D341Med (cell line): ENCODE results near the gene PHLDA2.
"Not testable (repeated sequence)": the region's sequence is repeated elsewhere in the genome, so short reads cannot be mapped to it uniquely, and the experiment has no call there.

ENCODE experiments used
- DNase-seq: peaks from one replicate; pipeline ENCODE4 v3.0.0; 2012; ENCODE audit warnings: low spot score

The PHLDA2 gene

GRCh38 chr11:2945031-2945756, 16.0 kb upstream of the PHLDA2 start:
- no peak for DNase-seq

GRCh38 chr11:2944530-2944929, 15.3 kb upstream of the PHLDA2 start:
- DNase-seq, result no peak

GRCh38 chr11:2943711-2944118, 14.5 kb upstream of the PHLDA2 start:
- no peak for DNase-seq

GRCh38 chr11:2942872-2943710, 13.9 kb upstream of the PHLDA2 start:
- peak; percentile 31 for DNase-seq

GRCh38 chr11:2942447-2942846, 13.2 kb upstream of the PHLDA2 start:
- peak; percentile 14 for DNase-seq

- DNase-seq, result peak; percentile 38
Measured at GRCh38 chr11:2940921-2941821, 12.0 kb upstream of the PHLDA2 start.

- DNase-seq, result peak; percentile 36
Measured at GRCh38 chr11:2940147-2940920, 11.1 kb upstream of the PHLDA2 start.

GRCh38 chr11:2938458-2939418, 9.5 kb upstream of the PHLDA2 start:
- not testable (repeated sequence) for DNase-seq

- DNase-seq, result not testable (repeated sequence)
Measured at GRCh38 chr11:2937641-2938457, 8.6 kb upstream of the PHLDA2 start.

GRCh38 chr11:2934611-2935239, 5.5 kb upstream of the PHLDA2 start:
- no peak for DNase-seq

- DNase-seq, result no peak
Measured at GRCh38 chr11:2934021-2934550, 4.9 kb upstream of the PHLDA2 start.

- no peak for DNase-seq
Measured at GRCh38 chr11:2933375-2934020, 4.3 kb upstream of the PHLDA2 start.

GRCh38 chr11:2932850-2933251, 3.6 kb upstream of the PHLDA2 start:
- DNase-seq, result no peak

GRCh38 chr11:2931771-2932738, 2.8 kb upstream of the PHLDA2 start:
- no peak for DNase-seq

GRCh38 chr11:2931420-2931746, 2.2 kb upstream of the PHLDA2 start:
- no peak for DNase-seq

- peak; percentile 76 for DNase-seq
Measured at GRCh38 chr11:2930704-2931419, 1.6 kb upstream of the PHLDA2 start.
